Left renal pelvis (tissue), 4 donors: ENCODE measurements around the gene BANF2. TPM values are rescaled to one million over a fixed set of nuclear protein-coding genes. Genes with fewer than 3 reads are reported as not detected.

Experiments
- polyA plus RNA-seq, 4 donors: library from polyadenylated mRNA; unstranded; fragments of 120-200 nt; gene quantifications; one replicate each; pipeline ENCODE4 v1.2.1, GENCODE V29; 2013; ENCODE audit not compliant: insufficient read length in 4 of 4

Gene BANF2
- polyA plus RNA-seq, 4 donors: not detected

Other genes with a start within 250 kb of the BANF2 start
- gene BFSP1, start 168.6 kb upstream of the BANF2 start, polyA plus RNA-seq: 1 to 10 TPM; 3.1 to 4.9 (median 3.8) TPM
- gene DSTN, start 129.9 kb upstream of the BANF2 start, polyA plus RNA-seq: 100 to 1,000 TPM; 313 to 472 (median 389) TPM
- 100 to 1,000 TPM; 116 to 208 (median 134) TPM for gene RRBP1, start 17.7 kb upstream of the BANF2 start, polyA plus RNA-seq